Measurements from ENCODE around the gene OR2AG1.

Gene OR2AG1

GRCh38 chr11:6737872-6738466, 44.9 kb upstream of the OR2AG1 start:
- Mint-ChIP-seq H3K9me3 (peaks cover 4% of the 10 kb centered on the region), H3K27ac (no peak overlapping the region), H3K36me3 (ENCODE audit: low read depth) (no peaks in the 10 kb centered on the region), H3K4me3 (no peak overlapping the region), H3K27me3 (ENCODE audit: low read depth, poor library complexity) (no peaks in the 10 kb centered on the region), H3K4me1 (peaks cover 28% of the 10 kb centered on the region)
- peak; percentile 27 for DNase-seq
- peak; percentile 43 for TF ChIP-seq CTCF (IDR thresholded peaks at IDR 0.05)

GRCh38 chr11:6738590-6738989, 44.2 kb upstream of the OR2AG1 start:
- H3K9me3 Mint-ChIP-seq: peaks cover 4% of the 10 kb centered on the region
- no peak for DNase-seq
- peaks cover 33% of the 10 kb centered on the region for H3K4me1 Mint-ChIP-seq
- no peak for TF ChIP-seq CTCF (IDR thresholded peaks at IDR 0.05)
- no peak overlapping the region for H3K4me3 Mint-ChIP-seq
- no peaks in the 10 kb centered on the region for H3K27me3 Mint-ChIP-seq (ENCODE audit: low read depth, poor library complexity)
- no peaks in the 10 kb centered on the region for H3K36me3 Mint-ChIP-seq (ENCODE audit: low read depth)
- no peak overlapping the region for H3K27ac Mint-ChIP-seq

- DNase-seq: no peak
- TF ChIP-seq CTCF (IDR thresholded peaks at IDR 0.05): no peak
- Mint-ChIP-seq H3K27me3 (ENCODE audit: low read depth, poor library complexity) (peaks cover under 1% of the 10 kb centered on the region), H3K4me1 (peaks cover 14% of the 10 kb centered on the region), H3K36me3 (ENCODE audit: low read depth) (no peaks in the 10 kb centered on the region), H3K27ac (peak overlapping the region; percentile 60), H3K4me3 (no peak overlapping the region), H3K9me3 (no peaks in the 10 kb centered on the region)
These were observed 40.6 kb upstream of the OR2AG1 start for GRCh38 chr11:6742260-6742659.

- no peaks in the 10 kb centered on the region for H3K36me3 Mint-ChIP-seq (ENCODE audit: low read depth)
- H3K27ac Mint-ChIP-seq: no peak overlapping the region
- peaks cover 14% of the 10 kb centered on the region for H3K4me1 Mint-ChIP-seq
- DNase-seq: no peak
- no peaks in the 10 kb centered on the region for H3K9me3 Mint-ChIP-seq
- no peak overlapping the region for H3K4me3 Mint-ChIP-seq
- peaks cover 7% of the 10 kb centered on the region for H3K27me3 Mint-ChIP-seq (ENCODE audit: low read depth, poor library complexity)
- no peak for TF ChIP-seq CTCF (IDR thresholded peaks at IDR 0.05)
These were observed 37.8 kb upstream of the OR2AG1 start for GRCh38 chr11:6745018-6745417.

GRCh38 chr11:6745465-6746015, 37.3 kb upstream of the OR2AG1 start:
- H3K27me3 Mint-ChIP-seq (ENCODE audit: low read depth, poor library complexity): peaks cover 7% of the 10 kb centered on the region
- no peaks in the 10 kb centered on the region for H3K36me3 Mint-ChIP-seq (ENCODE audit: low read depth)
- DNase-seq: no peak
- no peak overlapping the region for H3K27ac Mint-ChIP-seq
- H3K4me1 Mint-ChIP-seq: peaks cover 14% of the 10 kb centered on the region
- H3K9me3 Mint-ChIP-seq: no peaks in the 10 kb centered on the region
- no peak for TF ChIP-seq CTCF (IDR thresholded peaks at IDR 0.05)
- H3K4me3 Mint-ChIP-seq: no peak overlapping the region

- TF ChIP-seq CTCF (IDR thresholded peaks at IDR 0.05): no peak
- Mint-ChIP-seq H3K4me1 (peaks cover 14% of the 10 kb centered on the region), H3K36me3 (ENCODE audit: low read depth) (no peaks in the 10 kb centered on the region), H3K27me3 (ENCODE audit: low read depth, poor library complexity) (peaks cover 7% of the 10 kb centered on the region), H3K9me3 (no peaks in the 10 kb centered on the region), H3K27ac (no peak overlapping the region), H3K4me3 (no peak overlapping the region)
- DNase-seq: no peak
These were observed 36.7 kb upstream of the OR2AG1 start for GRCh38 chr11:6746086-6746618.

Measured in nephron progenitor cell (in vitro differentiated cells).